Fibroblast of villous mesenchyme (primary cell): ENCODE measurements around the gene SFI1. TPM values are rescaled to one million over a fixed set of nuclear protein-coding genes. Genes with fewer than 3 reads are reported as not detected.
"Not testable (repeated sequence)": the region's sequence is repeated elsewhere in the genome, so short reads cannot be mapped to it uniquely, and the experiment has no call there.

Experiments used
- DNase-seq: peaks from one replicate; pipeline ENCODE4 v3.0.0-alpha.2; 2010; ENCODE audit warnings: low read depth
- H3K4me3 ChIP-seq: 2 replicates; pipeline ENCODE4 v1.5.1; 2011; ENCODE audit warnings: low read depth, mild to moderate bottlenecking, low read length
- CTCF ChIP-seq: IDR thresholded peaks from 2 replicates; pipeline ENCODE4 v1.5.1; 2012; ENCODE audit warnings: low read depth, mild to moderate bottlenecking, low read length; ENCODE audit not compliant: insufficient read depth
- total RNA-seq: library from RNA; depleted of rRNA; stranded (reverse); fragments of >200 nt; gene quantifications from 2 replicates; pipeline ENCODE4 v1.2.3, GENCODE V29; 2012

Gene SFI1
- total RNA-seq, 1 donor: 15.5 TPM

DNA sequence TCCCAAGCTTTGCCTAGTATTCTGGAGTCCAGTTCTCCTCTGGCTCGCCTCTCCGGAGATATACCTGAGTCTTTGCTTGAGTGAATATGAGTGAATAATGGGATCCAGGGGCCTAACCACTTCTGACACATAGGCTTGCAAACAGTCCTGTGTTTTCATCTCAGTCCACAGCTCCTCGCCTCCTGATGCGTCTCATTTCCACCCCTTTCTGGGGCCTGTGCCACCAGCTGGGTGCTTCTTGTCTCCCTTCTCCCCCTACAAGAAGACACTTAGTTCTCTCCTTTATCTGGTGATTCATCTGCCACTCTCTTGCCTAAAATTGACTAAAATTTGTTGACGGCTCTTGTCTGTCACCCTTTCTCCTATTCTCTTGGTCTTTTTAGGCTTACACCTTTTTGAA is 44.6 kb downstream of the SFI1 start:
- no peak for TF ChIP-seq CTCF
- no peak overlapping the region for H3K4me3 ChIP-seq
- no peak for DNase-seq

DNA sequence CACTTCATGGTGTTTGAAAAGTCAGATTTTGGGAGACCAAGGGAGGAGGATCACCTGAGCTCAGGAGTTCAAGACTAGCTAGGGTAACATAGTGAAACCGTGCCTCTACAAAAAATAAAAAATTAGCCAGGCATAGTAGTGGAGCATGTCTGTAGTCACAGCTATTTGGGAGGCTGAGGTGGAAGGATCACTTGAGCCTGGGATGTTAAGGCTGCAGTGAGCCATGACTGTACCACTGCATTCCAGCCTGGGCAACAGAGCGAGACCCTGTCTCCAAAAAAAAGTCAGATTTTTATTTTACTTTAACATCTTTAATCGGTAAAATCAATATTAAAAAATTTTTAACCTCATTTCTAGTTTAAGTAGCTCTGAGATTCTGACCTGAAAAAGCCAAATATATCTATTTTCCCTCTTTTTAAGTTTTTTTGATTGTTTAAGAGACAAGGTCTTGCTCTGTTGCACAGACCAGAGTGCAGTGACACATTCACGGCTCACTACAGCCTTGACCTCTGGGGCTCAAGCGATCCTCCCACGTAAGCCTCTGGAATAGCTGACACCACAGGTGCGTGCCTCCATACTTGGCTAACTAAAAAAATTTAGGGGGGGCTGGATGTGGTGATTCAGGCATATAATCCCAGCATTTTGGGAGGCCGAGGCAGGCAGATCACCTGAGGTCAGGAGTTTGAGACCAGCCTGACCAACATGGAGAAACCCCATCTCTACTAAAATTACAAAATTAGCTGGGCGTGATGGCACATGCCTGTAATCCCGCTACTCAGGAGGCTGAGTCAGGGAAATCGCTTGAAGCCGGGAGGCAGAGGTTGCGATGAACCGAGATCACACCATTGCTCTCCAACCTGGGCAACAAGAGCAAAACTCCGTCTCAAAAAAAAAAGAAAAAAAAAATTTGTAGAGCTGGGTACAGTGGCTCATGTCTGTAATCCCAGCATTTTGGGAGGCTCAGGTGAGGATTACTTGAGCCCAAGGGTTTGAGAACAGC is 48.4 kb downstream of the SFI1 start:
- no peak for DNase-seq
- TF ChIP-seq CTCF: no peak
- H3K4me3 ChIP-seq: no peak overlapping the region

DNA sequence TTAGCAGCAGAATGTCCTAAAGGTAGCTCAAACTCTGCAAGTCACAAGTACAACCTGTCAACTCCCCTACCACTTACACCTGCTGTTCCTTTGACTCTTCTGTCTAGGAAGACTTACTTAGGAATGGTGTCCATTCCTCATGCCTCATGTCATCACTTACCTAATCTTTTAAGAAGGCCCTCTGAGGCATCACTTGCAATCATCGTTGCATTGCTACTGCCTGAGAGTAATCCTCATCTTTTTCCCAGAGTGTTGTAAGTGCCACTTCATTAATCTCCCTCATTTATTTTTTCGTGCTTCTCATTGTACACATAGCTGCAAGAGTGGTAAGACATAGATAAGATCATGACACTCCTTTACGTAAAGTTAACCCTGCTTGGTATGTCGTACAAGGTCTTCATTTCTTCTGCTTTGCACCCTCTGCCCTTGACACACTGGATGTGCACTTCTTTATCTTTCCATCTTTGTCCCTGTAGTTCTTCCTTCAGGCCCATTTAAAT is 54.6 kb downstream of the SFI1 start:
- no peak overlapping the region for H3K4me3 ChIP-seq
- no peak for TF ChIP-seq CTCF
- no peak for DNase-seq

DNA sequence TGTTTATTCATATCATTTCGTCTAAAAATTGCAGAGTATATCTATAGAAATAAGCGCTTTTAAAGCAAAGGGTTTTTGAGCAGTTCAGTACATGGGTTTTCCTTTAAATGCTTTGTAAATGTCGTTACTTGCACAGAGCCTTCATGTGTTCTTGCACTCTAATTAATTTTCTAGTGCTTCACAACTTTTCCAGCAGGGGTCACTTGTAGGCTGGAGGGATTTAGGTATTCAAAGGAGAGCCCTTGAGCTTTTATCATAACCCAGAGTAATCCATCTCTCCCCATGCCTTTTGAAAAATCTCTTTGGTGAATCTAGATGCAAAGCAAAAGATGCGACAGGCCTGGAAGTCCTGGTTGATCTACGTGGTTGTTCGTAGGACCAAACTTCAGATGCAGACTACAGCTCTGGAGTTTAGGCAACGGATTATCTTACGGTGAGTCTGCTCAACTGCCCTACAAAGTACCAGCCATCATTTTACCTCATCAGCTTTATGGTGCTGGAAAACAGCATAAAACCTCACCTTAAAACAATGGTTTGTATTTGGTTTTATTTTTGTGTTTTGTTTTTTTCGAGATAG is 60.4 kb downstream of the SFI1 start:
- H3K4me3 ChIP-seq: no peak overlapping the region
- peak; percentile 75 for TF ChIP-seq CTCF
- DNase-seq: peak; percentile 56

GRCh38 chr22:31558546-31558945 is 62.2 kb downstream of the SFI1 start:
- H3K4me3 ChIP-seq: not testable (repeated sequence)
- peak; percentile 22 for DNase-seq

- no peak overlapping the region for H3K4me3 ChIP-seq
- TF ChIP-seq CTCF: peak; percentile 99
- DNase-seq: peak; percentile 90
Observed at GRCh38 chr22:31561238-31561887, 65.0 kb downstream of the SFI1 start.

DNA sequence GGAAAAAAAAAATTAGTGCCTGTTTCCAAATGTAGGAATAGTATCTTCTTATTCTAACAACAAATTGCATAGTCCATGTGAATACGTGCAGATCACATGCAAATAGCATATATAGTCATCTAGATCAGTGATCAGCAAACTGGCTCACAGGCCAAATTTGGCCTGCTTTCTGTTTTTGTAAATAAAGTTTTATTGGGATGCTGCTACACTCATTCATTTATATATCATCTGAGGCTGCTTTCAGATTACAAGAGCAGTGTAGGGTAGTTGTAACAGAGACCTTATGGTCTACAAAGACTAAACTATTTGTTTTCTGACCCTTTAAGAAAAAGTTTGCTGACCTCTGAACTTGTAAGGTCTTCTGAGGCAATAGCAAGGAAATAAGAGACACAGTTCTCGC is 65.6 kb downstream of the SFI1 start:
- no peak for TF ChIP-seq CTCF
- DNase-seq: no peak

More for the DNA sequence above, 65.6 kb downstream of the SFI1 start:
- no peak overlapping the region for H3K4me3 ChIP-seq
